Muscle of back (tissue), 11 donors: ENCODE measurements around the gene SLAMF1. TPM values are rescaled to one million over a fixed set of nuclear protein-coding genes. Genes with fewer than 3 reads are reported as not detected.
"Not testable (repeated sequence)": the region's sequence is repeated elsewhere in the genome, so short reads cannot be mapped to it uniquely, and the experiment has no call there.

Experiments
- DNase-seq, 3 donors: peaks; one replicate each; pipeline versions ENCODE4 v3.0.0 to v3.0.0-alpha.2; 2013
- polyA plus RNA-seq, 10 donors: library from polyadenylated mRNA; unstranded; fragments of 120-200 nt; gene quantifications; one replicate each; pipeline ENCODE4 v1.2.1, GENCODE V29; 2013; ENCODE audit not compliant: insufficient read length in 10 of 10

SLAMF1 gene
- polyA plus RNA-seq, 10 donors: 0.08 to 2.5 (median 0.12) TPM; not detected in 6

DNA sequence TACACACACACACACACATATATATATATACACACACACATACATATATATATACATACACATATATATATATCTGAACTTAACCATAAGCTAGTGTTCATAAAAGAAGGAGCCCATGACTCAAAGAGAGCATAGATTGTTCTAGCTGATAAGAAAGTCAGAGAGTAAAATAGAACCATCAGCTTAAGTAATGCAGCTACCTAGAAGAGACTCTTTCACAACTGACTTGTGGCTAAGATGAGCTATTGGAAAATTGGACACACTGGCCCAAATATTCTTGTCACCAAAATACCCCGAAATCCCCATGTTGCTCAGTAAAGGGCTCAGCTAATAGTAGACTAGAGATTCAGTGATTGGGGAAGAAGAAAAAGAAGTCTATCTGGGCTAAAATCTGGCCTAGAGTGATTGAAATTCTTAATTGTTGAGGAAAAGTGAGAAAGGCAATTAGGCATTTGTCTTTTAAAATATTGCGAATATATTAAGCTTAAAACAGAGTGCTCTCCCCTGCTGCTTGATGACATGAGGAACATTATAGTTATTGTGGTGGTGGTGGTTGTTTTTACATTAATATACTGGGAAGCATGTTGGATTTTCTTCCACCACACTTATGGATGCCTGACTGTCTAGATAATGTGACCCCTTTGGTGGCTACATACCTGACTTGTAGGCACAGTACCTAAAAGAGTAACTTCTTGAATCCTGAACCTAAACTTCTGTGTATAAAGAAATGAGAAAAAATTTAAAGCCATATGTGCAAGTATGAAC, 6.3 kb downstream of the SLAMF1 start:
- no peak for DNase-seq

- DNase-seq: no peak
These were observed 7.2 kb downstream of the SLAMF1 start for GRCh38 chr1:160639652-160640051.

DNA sequence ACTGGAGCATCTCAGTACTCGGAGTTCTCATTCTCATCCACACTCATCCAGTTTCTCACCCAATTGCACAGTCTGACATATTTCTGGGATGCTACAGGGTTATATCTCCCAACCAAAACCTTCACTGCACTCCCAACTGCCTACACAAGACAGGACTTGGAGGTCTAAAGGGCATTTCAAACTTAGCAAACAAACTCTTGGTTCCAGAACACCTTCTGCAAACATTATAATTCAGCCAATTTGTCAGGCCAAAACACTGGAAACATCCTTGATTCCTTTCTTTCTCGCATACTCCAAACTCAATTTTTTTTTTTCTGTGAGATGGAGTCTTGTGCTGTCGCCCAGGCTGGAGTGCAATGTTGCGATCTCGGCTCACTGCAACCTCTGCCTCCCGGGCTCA, 7.9 kb downstream of the SLAMF1 start:
- DNase-seq: no peak

GRCh38 chr1:160638540-160638857, 8.3 kb downstream of the SLAMF1 start:
- DNase-seq: no peak

DNA sequence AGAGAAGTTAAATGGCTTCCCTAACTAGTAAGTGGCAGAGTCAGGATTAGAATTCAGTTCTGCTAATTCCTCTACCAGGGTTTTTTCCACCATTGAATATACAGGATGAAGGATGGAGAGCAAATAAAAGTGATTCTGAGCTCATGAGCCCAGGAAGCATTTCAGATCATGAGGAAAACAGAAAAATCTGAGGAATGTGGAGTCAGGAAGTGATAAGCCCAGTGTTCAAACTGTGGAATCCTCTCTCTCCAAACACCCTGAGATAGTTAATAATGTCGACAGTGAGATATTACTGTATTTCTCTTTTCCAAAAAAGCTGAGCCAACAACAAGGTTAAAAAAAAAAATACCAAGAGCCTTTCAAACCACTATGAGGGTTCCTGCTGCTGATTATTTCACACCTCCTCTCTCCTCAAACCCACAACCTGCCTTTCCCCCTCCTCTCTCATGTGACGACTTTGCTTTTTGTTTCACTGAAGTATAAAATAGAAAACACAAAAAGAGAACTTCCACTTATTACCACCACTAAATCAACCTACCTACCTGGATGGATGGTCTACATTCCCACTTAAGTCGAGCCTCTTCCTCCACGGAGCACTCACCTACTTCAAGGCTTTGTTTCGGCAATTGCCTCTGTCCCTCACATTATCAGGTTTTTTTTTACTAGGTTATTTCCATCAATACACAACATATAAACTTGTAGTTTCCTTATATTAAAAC, 8.9 kb downstream of the SLAMF1 start:
- DNase-seq: no peak

GRCh38 chr1:160637065-160637464, 9.8 kb downstream of the SLAMF1 start:
- no peak for DNase-seq

DNA sequence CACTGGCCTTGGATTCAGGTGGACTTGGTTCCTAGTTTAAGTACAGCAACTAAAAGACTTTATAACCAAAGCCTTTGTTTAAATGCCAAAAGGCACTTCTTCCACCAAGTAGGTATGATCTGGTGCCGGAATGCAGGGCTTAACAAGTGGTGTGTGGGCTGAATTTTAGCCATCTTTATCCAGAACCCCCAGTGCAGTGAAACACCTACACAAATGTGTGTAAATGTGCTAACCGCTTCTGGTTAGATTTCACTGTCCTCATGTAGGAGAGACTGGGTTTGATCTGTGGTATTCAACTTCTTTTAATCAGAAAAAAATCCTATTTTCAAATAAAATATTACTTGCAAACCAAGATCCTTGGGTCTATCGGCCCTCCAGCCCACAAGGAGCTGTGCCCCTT, 10.3 kb downstream of the SLAMF1 start:
- no peak for DNase-seq

DNA sequence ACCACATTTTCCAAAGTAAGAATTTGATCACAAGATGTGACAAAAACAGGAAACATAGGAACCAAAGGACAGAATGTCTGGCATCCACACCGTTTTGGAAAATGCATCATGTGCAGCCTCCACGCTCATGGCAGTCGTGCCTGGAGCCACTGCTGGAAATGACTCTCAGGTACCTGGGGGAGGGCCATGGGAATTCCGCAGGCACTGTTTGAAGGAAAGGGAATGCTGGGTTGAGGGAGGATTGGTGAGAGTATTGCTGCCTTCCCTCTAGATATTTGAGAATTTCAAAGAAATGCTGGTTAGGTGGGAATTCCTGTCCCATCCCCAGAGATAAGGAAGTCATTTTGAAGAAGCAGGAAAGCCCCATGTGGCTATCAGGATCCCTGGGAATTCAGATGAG, 10.8 kb downstream of the SLAMF1 start:
- DNase-seq: no peak

DNA sequence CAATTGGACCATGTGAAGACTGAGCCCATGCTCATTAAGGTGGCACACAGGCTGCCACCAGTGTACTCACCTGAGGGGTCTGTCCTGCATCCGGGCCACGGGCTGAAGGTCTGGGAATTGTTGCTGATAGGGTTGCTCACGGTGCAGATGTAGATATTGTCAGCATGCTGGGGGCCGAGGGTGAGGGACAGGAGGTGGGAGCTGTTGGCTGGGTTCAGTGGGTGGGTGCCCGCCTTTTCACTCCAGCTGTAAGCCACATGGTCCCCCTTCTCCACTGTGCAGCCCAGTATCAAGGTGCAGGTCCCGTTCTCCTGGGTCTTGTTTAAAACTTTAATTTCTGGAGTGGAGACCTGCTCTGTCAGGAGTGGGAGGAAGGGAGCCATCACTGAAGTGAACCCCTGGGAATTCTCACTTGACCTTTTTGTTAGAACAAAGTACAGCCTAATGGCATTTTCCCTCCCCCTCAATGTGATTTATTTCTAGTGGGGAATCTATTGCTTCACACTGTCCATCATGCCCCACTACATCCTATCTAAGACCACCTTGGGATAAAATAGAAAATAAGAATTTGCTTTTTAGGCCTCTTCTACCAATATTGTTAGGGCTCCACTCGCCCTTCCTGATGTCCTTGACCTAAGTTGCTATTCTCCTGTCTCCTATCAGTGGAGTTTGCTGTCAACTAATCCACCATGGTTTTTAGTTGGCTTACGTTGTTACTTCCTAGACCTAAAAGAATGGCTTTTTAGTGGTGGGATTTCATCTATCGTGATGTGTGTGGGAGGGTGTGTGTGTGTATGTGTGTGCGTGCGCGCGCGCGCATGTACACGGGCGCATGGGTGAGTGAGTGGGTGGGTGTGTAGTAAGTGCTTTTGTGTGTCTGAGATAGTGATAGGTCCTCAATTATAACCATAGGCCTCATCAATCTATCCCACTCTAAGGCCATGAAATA, 12.0 kb downstream of the SLAMF1 start:
- no peak for DNase-seq

DNA sequence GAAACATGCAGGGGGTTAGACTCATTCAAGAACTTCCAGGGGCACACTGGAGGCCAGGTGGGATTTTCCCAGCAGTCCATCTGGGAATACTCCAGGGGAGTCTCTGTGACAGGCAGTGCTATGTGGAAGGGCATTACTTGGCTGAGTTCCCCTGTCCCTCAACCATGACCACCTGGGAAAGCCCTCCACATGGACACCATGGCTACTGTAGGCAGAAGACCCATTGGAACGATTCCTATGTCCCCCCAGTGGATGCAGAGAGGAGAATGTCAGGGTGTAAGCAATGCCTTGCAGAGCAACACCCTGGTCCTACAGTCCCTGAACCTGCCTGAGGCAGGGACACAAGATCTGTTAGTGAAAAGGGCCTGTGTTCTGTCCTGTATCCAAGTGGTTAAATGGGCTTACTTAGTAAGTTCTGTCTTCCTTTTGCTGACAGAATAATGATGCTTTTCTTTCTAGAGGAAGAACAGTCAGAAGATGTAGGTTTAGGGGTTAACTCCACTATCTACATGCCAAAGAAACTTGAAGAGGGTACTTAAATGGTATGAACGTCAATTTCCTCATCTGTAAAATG, 13.4 kb downstream of the SLAMF1 start:
- DNase-seq: no peak

GRCh38 chr1:160631983-160632625, 14.7 kb downstream of the SLAMF1 start:
- no peak for DNase-seq

- no peak for DNase-seq
These were observed 16.1 kb downstream of the SLAMF1 start for GRCh38 chr1:160630523-160631451.

- peak in 1 of 3 donors; percentile 35 for DNase-seq
These were observed 17.3 kb downstream of the SLAMF1 start for GRCh38 chr1:160629286-160630210.

GRCh38 chr1:160628799-160629263, 18.0 kb downstream of the SLAMF1 start:
- no peak for DNase-seq

GRCh38 chr1:160627677-160628289, 19.1 kb downstream of the SLAMF1 start:
- DNase-seq: not testable (repeated sequence)

DNA sequence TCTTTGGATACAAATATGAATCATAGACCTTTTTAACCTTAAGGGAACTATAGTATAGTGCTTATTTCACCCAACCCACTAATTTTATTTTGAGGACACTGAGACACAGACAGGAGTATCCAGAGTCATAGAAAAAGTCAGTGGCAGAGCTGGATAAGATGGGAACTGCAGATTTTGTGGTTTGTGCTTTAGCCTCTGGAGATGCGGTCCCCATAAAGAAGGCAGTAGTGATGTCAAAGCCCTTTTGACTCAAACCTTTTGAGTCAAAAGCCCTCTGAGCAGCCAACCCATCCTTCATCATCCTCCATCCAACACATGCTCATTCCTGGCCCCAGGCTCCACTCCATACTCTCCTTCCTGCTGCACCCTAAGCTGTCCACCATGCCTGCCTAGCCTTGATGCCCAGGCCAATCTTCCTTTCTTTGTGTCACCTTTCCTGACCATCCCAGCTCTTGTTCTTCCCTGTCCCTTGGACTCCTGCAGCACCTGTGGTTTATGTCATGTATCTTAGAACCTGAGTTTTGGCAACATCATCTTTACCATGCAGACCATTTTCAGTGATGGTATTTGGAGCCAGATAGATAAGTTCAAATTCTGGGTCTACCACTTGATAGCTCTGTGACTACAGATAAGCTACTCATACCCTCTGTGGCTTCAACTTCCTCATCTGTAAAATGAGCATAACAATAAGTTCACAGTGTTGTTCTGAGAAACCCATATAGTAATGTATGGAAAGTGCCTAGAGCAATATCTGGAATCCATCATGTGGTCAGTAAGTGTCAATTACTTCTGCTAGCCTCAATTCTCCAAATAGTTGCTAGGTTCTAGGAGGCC, 20.1 kb downstream of the SLAMF1 start:
- DNase-seq: no peak

DNA sequence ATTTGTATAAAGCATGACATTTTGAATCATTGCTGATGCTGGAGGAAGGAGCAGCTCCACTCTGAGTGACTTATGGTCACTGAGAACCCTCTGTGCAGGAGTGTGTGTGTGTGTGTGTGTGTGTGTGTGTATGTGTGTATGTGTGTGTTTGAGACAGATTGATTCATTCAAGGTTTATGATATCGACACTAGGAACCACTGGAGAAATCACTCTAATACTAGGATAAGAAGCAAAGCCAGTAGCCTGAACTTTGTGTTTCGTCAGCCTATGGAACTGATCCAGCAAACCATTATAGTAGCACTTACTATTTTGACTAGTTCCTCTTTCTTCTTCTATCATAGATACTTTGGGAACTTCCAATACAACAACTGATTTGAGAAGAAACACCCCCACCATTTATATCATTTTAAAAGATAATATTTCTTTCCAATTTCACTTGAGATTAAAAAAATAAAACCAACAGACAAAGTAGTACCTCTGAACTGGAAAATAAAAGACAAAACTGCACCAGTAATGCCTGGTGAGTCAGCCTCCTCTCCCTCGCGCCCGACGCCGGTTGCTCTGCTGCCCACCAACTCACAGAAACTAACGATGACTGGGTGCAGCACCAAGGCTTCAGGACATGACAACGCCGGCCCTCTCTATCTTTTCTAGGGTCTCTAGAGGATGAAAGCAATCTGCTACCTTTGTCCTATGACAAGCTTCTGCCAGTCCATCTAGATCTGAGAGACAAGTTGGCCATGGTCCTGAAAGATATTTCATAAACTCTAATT, 20.9 kb downstream of the SLAMF1 start:
- DNase-seq: no peak
